Skeletal muscle tissue (tissue), 1 donor: ENCODE data around the gene GRPEL1. TPM values are rescaled to one million over a fixed set of nuclear protein-coding genes. Genes with fewer than 3 reads are reported as not detected.

ENCODE experiments used
- total RNA-seq: library from RNA; depleted of rRNA; stranded (reverse); fragments of >200 nt; gene quantifications from one replicate; pipeline ENCODE4 v1.2.3, GENCODE V29; 2014

The GRPEL1 gene
- total RNA-seq, 1 donor from 2014 or later: 19.3 TPM

Other genes with a start within 250 kb of the GRPEL1 start
- 40.2 TPM for gene TBC1D14, start 158.2 kb downstream of the GRPEL1 start, total RNA-seq
- gene TADA2B, start 24.7 kb downstream of the GRPEL1 start, total RNA-seq: 19.3 TPM
- gene SORCS2, start 124.5 kb upstream of the GRPEL1 start, total RNA-seq: 3.1 TPM